Spleen (tissue), 7 donors: Measurements from ENCODE around the gene KRT83.

ENCODE experiments used
- CTCF ChIP-seq, 11 experiments: fragments of 200-600 bp in 7 of 11; fragments of 450-650 bp in 4 of 11; sonication (generic) in 4 of 11; IDR thresholded peaks in 8 of 11; conservative IDR thresholded peaks in 3 of 11; 1 replicate in 7 of 11; 2 replicates in 4 of 11; pipeline versions ENCODE4 v1.4.0 to v1.8.0; 2016 to 2021; ENCODE audit warnings: antibody characterized with exemption in 11 of 11, inconsistent platforms in 4 of 11, mild to moderate bottlenecking in 1 of 11
- POLR2A ChIP-seq, 3 donors: fragments of 450-650 bp; IDR thresholded peaks; one replicate each; pipeline ENCODE4 v1.5.1; 2017; ENCODE audit warnings: antibody characterized with exemption in 3 of 3, mild to moderate bottlenecking in 1 of 3
- POLR2AphosphoS5 ChIP-seq, 3 donors: sonication (generic); formaldehyde crosslinking; IDR thresholded peaks; one replicate each; pipeline ENCODE4 v1.5.1; 2017; ENCODE audit warnings: antibody characterized with exemption in 3 of 3
- donor health status: DM: no; HTN: no; CAD: no; lungs with moderate emphysema.
- donor health status: DM: no; HTN: no; CAD: no.
- donor health status: DM: no; HTN: no; CAD: no.

- TF ChIP-seq POLR2AphosphoS5 (IDR thresholded peaks at IDR 0.05) (no peak), CTCF (IDR thresholded peaks at IDR 0.05 in 8 of 11, conservative IDR thresholded peaks at IDR 0.05 in 3 of 11) (no peak), POLR2A (IDR thresholded peaks at IDR 0.05) (no peak)
Measured at GRCh38 chr12:52336641-52337040, 15.4 kb upstream of the KRT83 start.
